ENCODE data around the gene EXOC4. TPM values are rescaled to one million over a fixed set of nuclear protein-coding genes. Genes with fewer than 3 reads are reported as not detected.

Gene EXOC4
- total and polyA plus RNA-seq, 9 donors = 26.8 to 80.5 (median 70.7) TPM

GRCh38 chr7:133563251-133563650 is 310.4 kb downstream of the EXOC4 start:
- Histone ChIP-seq H3K36me3 (no peaks in the 10 kb centered on the region), H3K27me3 (no peaks in the 10 kb centered on the region), H3K4me1 (ENCODE audit: insufficient read depth) (no peaks in the 10 kb centered on the region), H3K27ac (no peak overlapping the region), H3K9me3 (no peaks in the 10 kb centered on the region), H3K4me3 (no peak overlapping the region)
- intact Hi-C loops (cut with DNase I) = no loop called here
- TF ChIP-seq CTCF (IDR thresholded peaks at IDR 0.05) = no peak
- TF ChIP-seq EP300 (IDR thresholded peaks at IDR 0.05) = no peak
- TF ChIP-seq POLR2A (IDR thresholded peaks at IDR 0.05) = no peak
- DNase-seq = no peak
- 86 to 95% (median 94%) methylated on average over 5 of the region's 5 CpGs for whole genome bisulfite sequencing, 3 donors

- H3K4me1 ChIP-seq (ENCODE audit: insufficient read depth) = no peaks in the 10 kb centered on the region
- TF ChIP-seq CTCF (IDR thresholded peaks at IDR 0.05) = no peak
- TF ChIP-seq POLR2A (IDR thresholded peaks at IDR 0.05) = no peak
- no peak for TF ChIP-seq EP300 (IDR thresholded peaks at IDR 0.05)
- no peaks in the 10 kb centered on the region for H3K36me3 ChIP-seq
- no peak overlapping the region for H3K27ac ChIP-seq
- intact Hi-C loops (cut with DNase I) = no loop called here
- no peaks in the 10 kb centered on the region for H3K9me3 ChIP-seq
- no peak for DNase-seq
- no peak overlapping the region for H3K4me3 ChIP-seq
- 94 to 95% (median 94%) methylated on average over 2 of the region's 2 CpGs for whole genome bisulfite sequencing, 3 donors
- H3K27me3 ChIP-seq = no peaks in the 10 kb centered on the region
These were observed 311.6 kb downstream of the EXOC4 start for GRCh38 chr7:133564484-133564883.

- TF ChIP-seq CTCF (IDR thresholded peaks at IDR 0.05) (no peak), POLR2A (IDR thresholded peaks at IDR 0.05) (no peak), EP300 (IDR thresholded peaks at IDR 0.05) (no peak)
- Histone ChIP-seq H3K36me3 (no peaks in the 10 kb centered on the region), H3K9me3 (no peaks in the 10 kb centered on the region), H3K27ac (no peak overlapping the region), H3K4me1 (ENCODE audit: insufficient read depth) (no peaks in the 10 kb centered on the region), H3K4me3 (no peak overlapping the region), H3K27me3 (no peaks in the 10 kb centered on the region)
- WGBS, 3 donors = 72 to 90% (median 89%) methylated on average over 3 of the region's 3 CpGs
- no peak for DNase-seq
- intact Hi-C loops (cut with DNase I) = no loop called here
These were observed 315.7 kb downstream of the EXOC4 start for GRCh38 chr7:133568544-133568943.

GRCh38 chr7:133570321-133570720 is 317.4 kb downstream of the EXOC4 start:
- no peaks in the 10 kb centered on the region for H3K36me3 ChIP-seq
- TF ChIP-seq POLR2A (IDR thresholded peaks at IDR 0.05) (no peak), CTCF (IDR thresholded peaks at IDR 0.05) (no peak), EP300 (IDR thresholded peaks at IDR 0.05) (no peak)
- intact Hi-C loops (cut with DNase I) = no loop called here
- H3K4me3 ChIP-seq = no peak overlapping the region
- H3K9me3 ChIP-seq = no peaks in the 10 kb centered on the region
- H3K4me1 ChIP-seq (ENCODE audit: insufficient read depth) = no peaks in the 10 kb centered on the region
- H3K27me3 ChIP-seq = no peaks in the 10 kb centered on the region
- WGBS, 3 donors = 90 to 96% (median 94%) methylated on average over 3 of the region's 3 CpGs
- DNase-seq = no peak
- H3K27ac ChIP-seq = no peak overlapping the region

GRCh38 chr7:133571076-133571475 is 318.2 kb downstream of the EXOC4 start:
- no peaks in the 10 kb centered on the region for H3K9me3 ChIP-seq
- H3K36me3 ChIP-seq = no peaks in the 10 kb centered on the region
- no peak for DNase-seq
- TF ChIP-seq CTCF (IDR thresholded peaks at IDR 0.05) = no peak
- no peak for TF ChIP-seq EP300 (IDR thresholded peaks at IDR 0.05)
- TF ChIP-seq POLR2A (IDR thresholded peaks at IDR 0.05) = no peak
- no peaks in the 10 kb centered on the region for H3K4me1 ChIP-seq (ENCODE audit: insufficient read depth)
- no peaks in the 10 kb centered on the region for H3K27me3 ChIP-seq
- no peak overlapping the region for H3K4me3 ChIP-seq
- 82 to 92% (median 86%) methylated on average over 3 of the region's 3 CpGs for WGBS, 3 donors
- no peak overlapping the region for H3K27ac ChIP-seq
- intact Hi-C loops (cut with DNase I) = no loop called here

Measured in ovary (tissue), 9 donors.